Loucy (cell line): ENCODE data around the gene EIF1B.

Source experiments
- H2AFZ ChIP-seq: fragments of 200-600 bp; sonication (generic); 2 replicates; pipeline ENCODE4 v1.6.0; 2016; ENCODE audit warnings: antibody characterized with exemption, mild to moderate bottlenecking, low read length, moderate library complexity
- H3F3A ChIP-seq: fragments of 200-600 bp; 2 replicates; pipeline ENCODE4 v1.6.0; 2016; ENCODE audit warnings: antibody characterized with exemption, low read depth, mild to moderate bottlenecking
- H3K27me3 ChIP-seq: fragments of 200-600 bp; sonication (generic); 2 replicates; pipeline ENCODE4 v1.6.1; 2014; ENCODE audit warnings: low read length, mild to moderate bottlenecking; ENCODE audit not compliant: insufficient read depth, poor library complexity, severe bottlenecking
- H3K36me3 ChIP-seq: fragments of 200-600 bp; sonication (generic); 2 replicates; pipeline ENCODE4 v1.6.1; 2016; ENCODE audit warnings: low read length; ENCODE audit not compliant: insufficient read depth
- H3K4me1 ChIP-seq: fragments of 200-600 bp; sonication (generic); 2 replicates; pipeline ENCODE4 v1.5.1; 2014; ENCODE audit warnings: low read length, mild to moderate bottlenecking; ENCODE audit not compliant: insufficient read depth, poor library complexity, severe bottlenecking
- H3K4me2 ChIP-seq: fragments of 200-600 bp; sonication (generic); 2 replicates; pipeline ENCODE4 v1.6.0; 2014; ENCODE audit warnings: antibody characterized with exemption, low read length, low read depth, mild to moderate bottlenecking; ENCODE audit not compliant: poor library complexity, severe bottlenecking
- H3K4me3 ChIP-seq: fragments of 200-600 bp; sonication (generic); 2 replicates; pipeline ENCODE4 v1.5.1; 2014; ENCODE audit warnings: low read length, mild to moderate bottlenecking, mixed read lengths; ENCODE audit not compliant: poor library complexity, severe bottlenecking
- H3K79me2 ChIP-seq: fragments of 200-600 bp; sonication (generic); 2 replicates; pipeline ENCODE4 v1.6.1; 2014; ENCODE audit warnings: low read length; ENCODE audit not compliant: insufficient read depth
- H3K9ac ChIP-seq: fragments of 200-600 bp; sonication (generic); 2 replicates; pipeline ENCODE4 v1.6.0; 2014; ENCODE audit warnings: mild to moderate bottlenecking, low read depth, low read length, moderate library complexity; ENCODE audit not compliant: poor library complexity, severe bottlenecking
- H3K9me2 ChIP-seq: fragments of 200-600 bp; sonication (generic); replicated peaks from 2 replicates; pipeline ENCODE4 v1.6.1; 2016; ENCODE audit warnings: low read depth, low read length, mixed read lengths
- H3K9me3 ChIP-seq: fragments of 200-600 bp; sonication (generic); 2 replicates; pipeline ENCODE4 v1.6.1; 2014; ENCODE audit warnings: mild to moderate bottlenecking, antibody characterized with exemption, low read length, low read depth; ENCODE audit not compliant: insufficient read depth
- H4K20me1 ChIP-seq: fragments of 200-600 bp; sonication (generic); 2 replicates; pipeline ENCODE4 v1.6.0; 2014; ENCODE audit warnings: antibody characterized with exemption, low read length, mild to moderate bottlenecking; ENCODE audit not compliant: insufficient read depth, poor library complexity, severe bottlenecking
- EZH2phosphoT487 ChIP-seq: fragments of 200-600 bp; IDR thresholded peaks from 2 replicates; pipeline ENCODE4 v1.6.1; 2018; ENCODE audit warnings: antibody characterized with exemption, mild to moderate bottlenecking, moderate library complexity, borderline replicate concordance
- TF ChIP-seq, protein P1 (sequence below): fragments of 200-600 bp; sonication (generic); conservative IDR thresholded peaks from 2 replicates; pipeline ENCODE4 v1.5.1; 2014; ENCODE audit warnings: mild to moderate bottlenecking, antibody characterized with exemption, low read length

EIF1B gene

DNA sequence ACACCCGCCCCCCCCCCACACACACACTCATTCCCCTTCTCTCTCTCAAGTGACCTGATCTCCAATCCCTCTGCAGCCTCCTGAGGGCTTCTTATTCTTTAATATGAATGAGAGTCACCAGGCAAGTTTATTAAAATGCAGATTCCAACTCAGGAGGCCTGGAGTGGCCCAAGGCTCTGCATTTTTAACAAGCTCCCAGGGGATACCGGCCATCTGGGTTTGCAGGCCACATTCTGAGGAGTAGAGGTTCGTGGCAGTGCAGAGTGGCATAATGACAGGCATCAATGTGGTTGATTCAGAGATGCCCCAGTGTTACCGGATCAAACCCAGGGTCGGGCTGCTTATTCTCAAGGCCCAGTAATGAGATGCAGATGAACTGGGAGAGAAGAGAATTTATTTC lies 18.9 kb downstream of the EIF1B start:
- Histone ChIP-seq H3K4me1 (no peaks in the 10 kb centered on the region), H3K9ac (no peak overlapping the region), H2AFZ (no peak overlapping the region), H3K9me2 (no peaks in the 10 kb centered on the region), H3K4me2 (no peak overlapping the region), H3F3A (no peaks in the 10 kb centered on the region), H3K27me3 (no peaks in the 10 kb centered on the region), H3K36me3 (no peaks in the 10 kb centered on the region), H4K20me1 (no peaks in the 10 kb centered on the region), H3K79me2 (no peaks in the 10 kb centered on the region), H3K4me3 (no peak overlapping the region), H3K9me3 (no peaks in the 10 kb centered on the region)
- TF ChIP-seq, protein P1, sequence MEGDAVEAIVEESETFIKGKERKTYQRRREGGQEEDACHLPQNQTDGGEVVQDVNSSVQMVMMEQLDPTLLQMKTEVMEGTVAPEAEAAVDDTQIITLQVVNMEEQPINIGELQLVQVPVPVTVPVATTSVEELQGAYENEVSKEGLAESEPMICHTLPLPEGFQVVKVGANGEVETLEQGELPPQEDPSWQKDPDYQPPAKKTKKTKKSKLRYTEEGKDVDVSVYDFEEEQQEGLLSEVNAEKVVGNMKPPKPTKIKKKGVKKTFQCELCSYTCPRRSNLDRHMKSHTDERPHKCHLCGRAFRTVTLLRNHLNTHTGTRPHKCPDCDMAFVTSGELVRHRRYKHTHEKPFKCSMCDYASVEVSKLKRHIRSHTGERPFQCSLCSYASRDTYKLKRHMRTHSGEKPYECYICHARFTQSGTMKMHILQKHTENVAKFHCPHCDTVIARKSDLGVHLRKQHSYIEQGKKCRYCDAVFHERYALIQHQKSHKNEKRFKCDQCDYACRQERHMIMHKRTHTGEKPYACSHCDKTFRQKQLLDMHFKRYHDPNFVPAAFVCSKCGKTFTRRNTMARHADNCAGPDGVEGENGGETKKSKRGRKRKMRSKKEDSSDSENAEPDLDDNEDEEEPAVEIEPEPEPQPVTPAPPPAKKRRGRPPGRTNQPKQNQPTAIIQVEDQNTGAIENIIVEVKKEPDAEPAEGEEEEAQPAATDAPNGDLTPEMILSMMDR, result no peak
- no peak for TF ChIP-seq EZH2phosphoT487

DNA sequence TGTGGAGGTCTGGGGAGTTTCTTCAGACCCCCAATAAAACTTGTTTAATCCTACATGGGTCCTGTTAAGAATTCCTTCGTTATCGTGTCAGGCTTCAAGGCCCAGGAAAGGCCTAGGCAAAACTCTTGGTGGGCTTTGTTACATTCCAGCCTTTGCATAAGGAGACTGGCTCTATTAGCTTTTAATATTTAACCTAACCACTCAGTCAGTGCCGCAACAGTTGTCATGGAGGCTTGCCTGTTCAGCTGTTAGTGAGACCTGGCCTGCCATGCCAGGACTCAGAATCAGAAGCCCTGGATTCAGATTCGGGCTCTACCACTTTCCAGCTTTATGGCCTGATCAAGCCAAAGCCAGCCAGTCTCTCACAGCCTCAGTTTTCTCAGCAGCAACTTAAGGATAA lies 19.6 kb downstream of the EIF1B start:
- Histone ChIP-seq H3K4me2 (no peak overlapping the region), H3K27me3 (no peaks in the 10 kb centered on the region), H2AFZ (no peak overlapping the region), H3K9me2 (no peaks in the 10 kb centered on the region), H3K79me2 (no peaks in the 10 kb centered on the region), H3K4me3 (no peak overlapping the region), H4K20me1 (no peaks in the 10 kb centered on the region), H3F3A (no peaks in the 10 kb centered on the region), H3K9ac (no peak overlapping the region), H3K4me1 (no peaks in the 10 kb centered on the region), H3K36me3 (no peaks in the 10 kb centered on the region), H3K9me3 (no peaks in the 10 kb centered on the region)
- TF ChIP-seq, protein P1, result no peak
- no peak for TF ChIP-seq EZH2phosphoT487

DNA sequence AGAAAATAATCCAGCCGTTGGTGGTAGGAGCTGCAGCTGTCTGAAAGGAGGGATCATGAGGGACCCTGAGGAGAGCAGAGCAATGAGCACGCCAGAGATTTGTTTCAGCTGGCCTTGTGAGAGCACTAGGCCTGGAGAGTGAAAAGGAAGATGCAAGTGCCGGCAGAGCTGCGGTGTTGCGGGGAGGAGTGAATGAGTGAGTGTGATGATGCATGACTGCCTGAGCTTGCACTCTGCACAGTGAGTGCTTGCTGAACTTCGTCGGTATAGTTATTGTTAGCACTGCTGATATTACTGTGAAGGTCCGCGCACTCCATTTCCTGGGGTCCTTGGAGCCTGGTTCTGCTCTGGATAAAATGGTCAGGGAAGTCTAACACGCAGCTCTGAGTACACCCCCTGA lies 23.2 kb downstream of the EIF1B start:
- H3K9me2 ChIP-seq, result no peaks in the 10 kb centered on the region
- no peaks in the 10 kb centered on the region for H3F3A ChIP-seq
- H3K79me2 ChIP-seq, result no peaks in the 10 kb centered on the region
- TF ChIP-seq, protein P1, result no peak
- TF ChIP-seq EZH2phosphoT487, result no peak
- no peak overlapping the region for H3K4me2 ChIP-seq
- no peaks in the 10 kb centered on the region for H3K9me3 ChIP-seq
- no peaks in the 10 kb centered on the region for H3K36me3 ChIP-seq
- no peak overlapping the region for H3K9ac ChIP-seq
- H3K4me3 ChIP-seq, result no peak overlapping the region
- no peaks in the 10 kb centered on the region for H3K27me3 ChIP-seq
- no peak overlapping the region for H2AFZ ChIP-seq
- H3K4me1 ChIP-seq, result no peaks in the 10 kb centered on the region
- no peaks in the 10 kb centered on the region for H4K20me1 ChIP-seq
